Hepatocyte (in vitro differentiated cells): ENCODE data around the gene CDC42BPB.

ENCODE experiments used
- EZH2 ChIP-seq: fragments of 200-600 bp; sonication (generic); IDR thresholded peaks from 2 replicates; pipeline ENCODE4 v1.6.1; 2016; ENCODE audit warnings: antibody characterized with exemption, mild to moderate bottlenecking, borderline replicate concordance
- TF ChIP-seq, protein P1 (sequence below): fragments of 200-600 bp; sonication (generic); IDR thresholded peaks from 2 replicates; pipeline ENCODE4 v1.5.1; 2016; ENCODE audit warnings: antibody characterized with exemption, mild to moderate bottlenecking; ENCODE audit not compliant: poor library complexity

DNA sequence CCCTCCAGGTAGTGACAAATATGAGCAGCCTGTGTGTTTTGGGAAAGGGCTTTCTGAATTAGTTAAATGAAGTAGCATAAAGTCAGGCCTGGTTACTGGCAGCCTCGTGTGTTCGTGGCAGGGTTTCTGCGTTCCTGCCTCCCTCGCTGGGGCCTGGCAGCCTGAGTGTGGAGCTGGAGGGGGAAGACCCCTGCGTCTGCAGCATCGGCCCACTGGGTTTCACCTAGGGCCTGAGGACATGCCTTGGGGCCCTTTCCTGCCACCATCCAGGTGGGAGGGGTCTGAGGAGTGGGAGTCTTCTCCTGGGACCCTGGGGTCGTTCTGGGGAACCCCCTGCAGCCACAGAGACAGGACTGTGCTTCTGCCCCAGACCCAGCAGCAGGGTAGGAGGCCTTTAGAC, 155.3 kb downstream of the CDC42BPB start:
- no peak for TF ChIP-seq EZH2
- TF ChIP-seq, protein P1, sequence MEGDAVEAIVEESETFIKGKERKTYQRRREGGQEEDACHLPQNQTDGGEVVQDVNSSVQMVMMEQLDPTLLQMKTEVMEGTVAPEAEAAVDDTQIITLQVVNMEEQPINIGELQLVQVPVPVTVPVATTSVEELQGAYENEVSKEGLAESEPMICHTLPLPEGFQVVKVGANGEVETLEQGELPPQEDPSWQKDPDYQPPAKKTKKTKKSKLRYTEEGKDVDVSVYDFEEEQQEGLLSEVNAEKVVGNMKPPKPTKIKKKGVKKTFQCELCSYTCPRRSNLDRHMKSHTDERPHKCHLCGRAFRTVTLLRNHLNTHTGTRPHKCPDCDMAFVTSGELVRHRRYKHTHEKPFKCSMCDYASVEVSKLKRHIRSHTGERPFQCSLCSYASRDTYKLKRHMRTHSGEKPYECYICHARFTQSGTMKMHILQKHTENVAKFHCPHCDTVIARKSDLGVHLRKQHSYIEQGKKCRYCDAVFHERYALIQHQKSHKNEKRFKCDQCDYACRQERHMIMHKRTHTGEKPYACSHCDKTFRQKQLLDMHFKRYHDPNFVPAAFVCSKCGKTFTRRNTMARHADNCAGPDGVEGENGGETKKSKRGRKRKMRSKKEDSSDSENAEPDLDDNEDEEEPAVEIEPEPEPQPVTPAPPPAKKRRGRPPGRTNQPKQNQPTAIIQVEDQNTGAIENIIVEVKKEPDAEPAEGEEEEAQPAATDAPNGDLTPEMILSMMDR = no peak
